K562 (cell line): ENCODE data around the gene CHST12. TPM values are rescaled to one million over a fixed set of nuclear protein-coding genes. Genes with fewer than 3 reads are reported as not detected.

Source experiments
- CTCFL ChIP-seq: IDR thresholded peaks from 2 replicates; pipeline ENCODE4 v1.6.1; 2011; ENCODE audit warnings: borderline replicate concordance, low read depth, mild to moderate bottlenecking, moderate library complexity, low read length; ENCODE audit not compliant: insufficient read depth, poor library complexity, severe bottlenecking
- DNMT1 ChIP-seq: fragments of 450-650 bp; IDR thresholded peaks from 2 replicates; pipeline ENCODE4 v1.6.1; 2016; ENCODE audit warnings: antibody characterized with exemption, mild to moderate bottlenecking
- HMBOX1 ChIP-seq: sonication (generic); IDR thresholded peaks from 2 replicates; pipeline ENCODE4 v1.6.1; 2016
- HOXB6 ChIP-seq: fragments of 250-450 bp; sonication (Bioruptor Pico); IDR thresholded peaks from 2 replicates; pipeline ENCODE4 v1.5.1; 2022; ENCODE audit warnings: mild to moderate bottlenecking, borderline replicate concordance
- KLF10 ChIP-seq: fragments of 250-450 bp; sonication (Bioruptor Pico); IDR thresholded peaks from 2 replicates; pipeline ENCODE4 v1.6.1; 2021; ENCODE audit warnings: matching md5 sums
- MTA2 ChIP-seq: fragments of 450-650 bp; IDR thresholded peaks from 2 replicates; pipeline ENCODE4 v1.6.1; 2016; ENCODE audit warnings: low read depth
- NR2F6 ChIP-seq: fragments of 450-650 bp; formaldehyde crosslinking; IDR thresholded peaks from 2 replicates; pipeline ENCODE4 v1.4.0; 2020; ENCODE audit warnings: mild to moderate bottlenecking
- NR3C1 ChIP-seq: sonication (generic); formaldehyde crosslinking; IDR thresholded peaks from 2 replicates; pipeline ENCODE4 v1.8.1; 2022; ENCODE audit warnings: missing genetic modification reagents
- PRMT5 ChIP-seq: sonication (generic); formaldehyde crosslinking; IDR thresholded peaks from 2 replicates; pipeline ENCODE4 v1.5.0; 2020; ENCODE audit warnings: missing genetic modification reagents
- RAD21 ChIP-seq, 2 experiments: fragments of 250-450 bp in 1 of 2; fragments of 450-650 bp in 1 of 2; sonication (Bioruptor Pico) in 1 of 2; formaldehyde crosslinking in 1 of 2; IDR thresholded peaks in 1 of 2; conservative IDR thresholded peaks in 1 of 2; 2 replicates each; pipeline versions ENCODE4 v1.4.0 to v1.8.0; 2020 to 2022; ENCODE audit warnings: mild to moderate bottlenecking in 2 of 2, moderate library complexity in 1 of 2
- RFX1 ChIP-seq: fragments of 450-650 bp; IDR thresholded peaks from 2 replicates; pipeline ENCODE4 v1.6.1; 2016; ENCODE audit warnings: mild to moderate bottlenecking, moderate library complexity
- TFE3 ChIP-seq: fragments of 450-650 bp; formaldehyde crosslinking; IDR thresholded peaks from 2 replicates; pipeline ENCODE4 v1.4.0; 2020; ENCODE audit warnings: mild to moderate bottlenecking, mixed read lengths
- TRIM25 ChIP-seq: fragments of 450-650 bp; IDR thresholded peaks from 2 replicates; pipeline ENCODE4 v1.7.0; 2016; ENCODE audit warnings: borderline replicate concordance
- ZNF175 ChIP-seq: fragments of 200-800 bp; sonication (Bioruptor generic); IDR thresholded peaks from 2 replicates; pipeline ENCODE4 v1.6.1; 2016; ENCODE audit warnings: low read depth, mild to moderate bottlenecking, missing genetic modification characterization, missing compliant biosample characterization
- ZNF324 ChIP-seq: fragments of 250-450 bp; sonication (Bioruptor Pico); IDR thresholded peaks from 2 replicates; pipeline ENCODE4 v1.4.0; 2020; ENCODE audit warnings: mild to moderate bottlenecking
- ZNF551 ChIP-seq: fragments of 250-450 bp; sonication (Bioruptor Pico); IDR thresholded peaks from 2 replicates; pipeline ENCODE4 v1.5.0; 2021; ENCODE audit warnings: mild to moderate bottlenecking, moderate library complexity
- ZNF696 ChIP-seq: fragments of 250-450 bp; sonication (Bioruptor Pico); conservative IDR thresholded peaks from 2 replicates; pipeline ENCODE4 v1.4.0; 2020; ENCODE audit warnings: mild to moderate bottlenecking, moderate library complexity
- polyA plus RNA-seq, 8 experiments: library from polyadenylated mRNA; depleted of rRNA in 4 of 8; stranded (reverse) in 5 of 8; unstranded in 3 of 8; fragments of >200 nt; fragmentation: Nextera tagmentation in 2 of 8; fragmentation: Illumina TruSeq in 1 of 8; extraction: Ambion mirVana in 2 of 8; extraction: Trizol in 1 of 8; gene quantifications; 2 replicates each; pipeline versions ENCODE4 v1.2.1 to v1.2.3, GENCODE V29; 2011 to 2014; ENCODE audit warnings: inconsistent platforms in 1 of 8, missing spikeins in 1 of 8
- total RNA-seq, 7 experiments: library from RNA; depleted of rRNA in 6 of 7; stranded (reverse); fragments of >200 nt in 6 of 7; fragmentation: Illumina TruSeq in 2 of 7; extraction: Trizol in 2 of 7; gene quantifications; 2 replicates each; pipeline versions ENCODE4 v1.2.1 to v1.2.3, GENCODE V29; 2011 to 2021; ENCODE audit warnings: low replicate concordance in 1 of 7
- TF ChIP-seq, protein P1 (sequence below): fragments of 450-650 bp; IDR thresholded peaks from 2 replicates; pipeline ENCODE4 v1.6.1; 2016; ENCODE audit warnings: missing biosample characterization, missing genetic modification characterization

Gene CHST12
- total and polyA plus RNA-seq, 9 of the 15 experiments (the other 6 are each of a cell fraction or from before 2014, with no cell fraction given): 0.18 to 19.8 (median 3.6) TPM

DNA sequence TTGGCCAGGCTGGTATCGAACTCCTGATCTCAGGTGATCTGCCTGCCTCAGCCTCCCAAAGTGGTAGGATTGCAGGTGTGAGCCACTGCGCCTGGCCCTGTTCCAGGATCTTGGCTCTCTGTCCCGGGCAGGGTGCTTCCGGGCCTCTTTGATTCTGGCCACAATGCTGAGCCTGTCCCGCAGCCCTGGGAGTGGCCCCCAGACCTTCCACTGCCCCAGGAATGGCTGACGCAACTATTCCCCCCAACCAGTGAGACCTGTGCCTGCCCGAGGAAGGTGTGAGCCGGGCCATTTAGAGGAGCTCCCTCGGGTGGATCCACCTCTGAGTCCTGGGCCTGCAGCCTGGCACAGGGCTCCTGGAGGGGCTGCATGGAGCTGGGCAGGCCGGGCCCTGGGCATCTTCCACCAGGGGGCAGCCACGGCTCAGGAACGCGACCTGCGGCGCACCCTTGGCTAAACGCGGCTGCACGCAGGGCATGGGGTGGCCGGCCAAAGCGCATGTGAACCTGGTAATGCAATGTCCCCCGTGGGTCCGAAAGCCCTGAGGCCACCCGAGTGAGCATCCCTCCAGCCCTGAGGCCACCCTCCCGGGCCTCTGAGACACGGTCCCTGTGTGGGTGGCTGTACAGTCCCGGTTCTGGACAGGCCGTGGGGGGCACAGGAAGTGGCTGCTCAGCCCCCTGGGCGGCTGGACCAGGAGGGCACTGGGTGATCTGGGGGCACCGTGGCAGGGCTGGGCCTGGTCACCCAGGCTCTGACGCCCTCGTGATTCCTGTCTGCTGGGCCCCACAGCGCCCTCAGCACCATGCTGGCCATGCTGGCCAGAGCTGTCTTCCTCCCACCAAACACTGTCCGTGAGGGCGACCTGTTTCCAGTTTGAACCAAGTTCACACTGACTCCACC is 48.0 kb downstream of the CHST12 start (continued):
- TF ChIP-seq ZNF175 (CRISPR knock-in tag): no peak
- no peak for TF ChIP-seq HOXB6 (CRISPR knock-in tag)
- no peak for TF ChIP-seq ZNF551 (CRISPR knock-in tag)
- TF ChIP-seq DNMT1: no peak
- no peak for TF ChIP-seq NR2F6 (CRISPR knock-in tag)
- TF ChIP-seq RAD21 (CRISPR knock-in tag; conservative IDR thresholded peaks at IDR 0.05 in 1 of 2, IDR thresholded peaks at IDR 0.05 in 1 of 2): peak; percentile 71 to 85
- no peak for TF ChIP-seq TRIM25
- no peak for TF ChIP-seq NR3C1 (CRISPR knock-in tag)
- no peak for TF ChIP-seq MTA2
- TF ChIP-seq CTCFL: no peak
- TF ChIP-seq PRMT5 (CRISPR knock-in tag): no peak
- no peak for TF ChIP-seq RFX1
- TF ChIP-seq, protein P1, sequence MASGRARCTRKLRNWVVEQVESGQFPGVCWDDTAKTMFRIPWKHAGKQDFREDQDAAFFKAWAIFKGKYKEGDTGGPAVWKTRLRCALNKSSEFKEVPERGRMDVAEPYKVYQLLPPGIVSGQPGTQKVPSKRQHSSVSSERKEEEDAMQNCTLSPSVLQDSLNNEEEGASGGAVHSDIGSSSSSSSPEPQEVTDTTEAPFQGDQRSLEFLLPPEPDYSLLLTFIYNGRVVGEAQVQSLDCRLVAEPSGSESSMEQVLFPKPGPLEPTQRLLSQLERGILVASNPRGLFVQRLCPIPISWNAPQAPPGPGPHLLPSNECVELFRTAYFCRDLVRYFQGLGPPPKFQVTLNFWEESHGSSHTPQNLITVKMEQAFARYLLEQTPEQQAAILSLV (tag): no peak
- no peak for TF ChIP-seq HMBOX1
- TF ChIP-seq TFE3: no peak
- no peak for TF ChIP-seq ZNF324 (CRISPR knock-in tag)
- no peak for TF ChIP-seq ZNF696 (CRISPR knock-in tag)
- no peak for TF ChIP-seq KLF10 (CRISPR knock-in tag)
